Measurements from ENCODE around the gene S1PR3.

- TF ChIP-seq CTCF (IDR thresholded peaks at IDR 0.05) (no peak), POLR2A (IDR thresholded peaks at IDR 0.05) (no peak)
Observed at GRCh38 chr9:88978034-88978433, 13.2 kb upstream of the S1PR3 start.

Data from testis (tissue), 2 donors.